ENCODE results near the gene NCOA4.

Gene NCOA4

GRCh38 chr10:46019569-46020343 lies 10.7 kb downstream of the NCOA4 start:
- H3K36me3 Mint-ChIP-seq (ENCODE audit: low read depth), result peaks cover 35% of the 10 kb centered on the region
- H3K4me3 Mint-ChIP-seq, result peak overlapping the region; percentile 69
- peaks cover 72% of the 10 kb centered on the region for H3K4me1 Mint-ChIP-seq (ENCODE audit: low read depth)

GRCh38 chr10:46019177-46019528 lies 11.3 kb downstream of the NCOA4 start:
- no peaks in the 10 kb centered on the region for H3K27me3 Mint-ChIP-seq
- peaks cover 70% of the 10 kb centered on the region for H3K4me1 Mint-ChIP-seq (ENCODE audit: low read depth)
- H3K27ac Mint-ChIP-seq, result peak overlapping the region; percentile 94
- intact Hi-C loops (cut with micrococcal nuclease), result no loop called here
- no peaks in the 10 kb centered on the region for H3K9me3 Mint-ChIP-seq
- peak overlapping the region; percentile 69 for H3K4me3 Mint-ChIP-seq
- H3K36me3 Mint-ChIP-seq (ENCODE audit: low read depth), result peaks cover 41% of the 10 kb centered on the region

More at GRCh38 chr10:46019569-46020343, 10.7 kb downstream of the NCOA4 start:
- peak overlapping the region; percentile 94 for H3K27ac Mint-ChIP-seq
- H3K27me3 Mint-ChIP-seq, result no peaks in the 10 kb centered on the region
- intact Hi-C loops (cut with micrococcal nuclease), result no loop called here
- no peaks in the 10 kb centered on the region for H3K9me3 Mint-ChIP-seq

- H3K36me3 Mint-ChIP-seq (ENCODE audit: low read depth), result peaks cover 45% of the 10 kb centered on the region
- intact Hi-C loops (cut with micrococcal nuclease), result no loop called here
- peak overlapping the region; percentile 94 for H3K27ac Mint-ChIP-seq
- H3K9me3 Mint-ChIP-seq, result no peaks in the 10 kb centered on the region
- no peaks in the 10 kb centered on the region for H3K27me3 Mint-ChIP-seq
- H3K4me3 Mint-ChIP-seq, result peak overlapping the region; percentile 69
- peaks cover 64% of the 10 kb centered on the region for H3K4me1 Mint-ChIP-seq (ENCODE audit: low read depth)
Observed at GRCh38 chr10:46018453-46019176, 11.8 kb downstream of the NCOA4 start.

- Mint-ChIP-seq H3K27ac (peak overlapping the region; percentile 94), H3K9me3 (no peaks in the 10 kb centered on the region), H3K27me3 (no peaks in the 10 kb centered on the region), H3K36me3 (ENCODE audit: low read depth) (peaks cover 53% of the 10 kb centered on the region), H3K4me1 (ENCODE audit: low read depth) (peaks cover 62% of the 10 kb centered on the region), H3K4me3 (peak overlapping the region; percentile 53)
- intact Hi-C loops (cut with micrococcal nuclease), result no loop called here
Observed at GRCh38 chr10:46017733-46018132, 12.7 kb downstream of the NCOA4 start.

GRCh38 chr10:46016811-46017210 lies 13.6 kb downstream of the NCOA4 start:
- Mint-ChIP-seq H3K4me3 (no peak overlapping the region), H3K36me3 (ENCODE audit: low read depth) (peaks cover 52% of the 10 kb centered on the region), H3K27ac (peak overlapping the region; percentile 94), H3K27me3 (no peaks in the 10 kb centered on the region), H3K4me1 (ENCODE audit: low read depth) (peaks cover 55% of the 10 kb centered on the region), H3K9me3 (no peaks in the 10 kb centered on the region)
- intact Hi-C loops (cut with micrococcal nuclease), result no loop called here

- H3K4me3 Mint-ChIP-seq, result no peak overlapping the region
- no peak overlapping the region for H3K27ac Mint-ChIP-seq
- peaks cover 58% of the 10 kb centered on the region for H3K36me3 Mint-ChIP-seq (ENCODE audit: low read depth)
- intact Hi-C loops (cut with micrococcal nuclease), result no loop called here
- H3K9me3 Mint-ChIP-seq, result no peaks in the 10 kb centered on the region
- H3K27me3 Mint-ChIP-seq, result no peaks in the 10 kb centered on the region
- H3K4me1 Mint-ChIP-seq (ENCODE audit: low read depth), result peaks cover 53% of the 10 kb centered on the region
Observed at GRCh38 chr10:46016190-46016589, 14.2 kb downstream of the NCOA4 start.

- Mint-ChIP-seq H3K36me3 (ENCODE audit: low read depth) (peaks cover 71% of the 10 kb centered on the region), H3K4me3 (no peak overlapping the region), H3K4me1 (ENCODE audit: low read depth) (peaks cover 51% of the 10 kb centered on the region), H3K27me3 (no peaks in the 10 kb centered on the region), H3K27ac (no peak overlapping the region), H3K9me3 (no peaks in the 10 kb centered on the region)
- intact Hi-C loops (cut with micrococcal nuclease), result loop anchor here (2.0 kb wide), 1 partner anchor 14 kb away; no protein-coding TSS in a partner anchor
Observed at GRCh38 chr10:46014683-46015405, 15.6 kb downstream of the NCOA4 start.

- H3K36me3 Mint-ChIP-seq (ENCODE audit: low read depth), result peaks cover 78% of the 10 kb centered on the region
Observed at GRCh38 chr10:46014206-46014605, 16.2 kb downstream of the NCOA4 start.

GRCh38 chr10:46012746-46013145 lies 17.7 kb downstream of the NCOA4 start:
- H3K27ac Mint-ChIP-seq, result no peak overlapping the region
- H3K27me3 Mint-ChIP-seq, result no peaks in the 10 kb centered on the region
- H3K36me3 Mint-ChIP-seq (ENCODE audit: low read depth), result peaks cover 92% of the 10 kb centered on the region
- H3K4me1 Mint-ChIP-seq (ENCODE audit: low read depth), result peaks cover 41% of the 10 kb centered on the region
- intact Hi-C loops (cut with micrococcal nuclease), result no loop called here
- no peak overlapping the region for H3K4me3 Mint-ChIP-seq
- H3K9me3 Mint-ChIP-seq, result no peaks in the 10 kb centered on the region

More at GRCh38 chr10:46014206-46014605, 16.2 kb downstream of the NCOA4 start:
- Mint-ChIP-seq H3K9me3 (no peaks in the 10 kb centered on the region), H3K27me3 (no peaks in the 10 kb centered on the region), H3K27ac (no peak overlapping the region), H3K4me1 (ENCODE audit: low read depth) (peaks cover 47% of the 10 kb centered on the region), H3K4me3 (no peak overlapping the region)
- intact Hi-C loops (cut with micrococcal nuclease), result loop anchor here (2.0 kb wide), 1 partner anchor 15 kb away; no protein-coding TSS in a partner anchor

- no peak overlapping the region for H3K4me3 Mint-ChIP-seq
- H3K27ac Mint-ChIP-seq, result no peak overlapping the region
- no peaks in the 10 kb centered on the region for H3K9me3 Mint-ChIP-seq
- H3K4me1 Mint-ChIP-seq (ENCODE audit: low read depth), result peaks cover 20% of the 10 kb centered on the region
- H3K27me3 Mint-ChIP-seq, result no peaks in the 10 kb centered on the region
- peaks cover 95% of the 10 kb centered on the region for H3K36me3 Mint-ChIP-seq (ENCODE audit: low read depth)
- intact Hi-C loops (cut with micrococcal nuclease), result no loop called here
Observed at GRCh38 chr10:46006219-46006618, 24.2 kb downstream of the NCOA4 start.

GRCh38 chr10:46005383-46005782 lies 25.0 kb downstream of the NCOA4 start:
- Mint-ChIP-seq H3K4me1 (ENCODE audit: low read depth) (peaks cover 13% of the 10 kb centered on the region), H3K27ac (no peak overlapping the region), H3K9me3 (no peaks in the 10 kb centered on the region), H3K4me3 (no peak overlapping the region), H3K27me3 (no peaks in the 10 kb centered on the region), H3K36me3 (ENCODE audit: low read depth) (peaks cover 95% of the 10 kb centered on the region)
- intact Hi-C loops (cut with micrococcal nuclease), result no loop called here

GRCh38 chr10:46004963-46005362 lies 25.5 kb downstream of the NCOA4 start:
- Mint-ChIP-seq H3K27ac (no peak overlapping the region), H3K27me3 (no peaks in the 10 kb centered on the region), H3K36me3 (ENCODE audit: low read depth) (peaks cover 95% of the 10 kb centered on the region), H3K4me3 (no peak overlapping the region), H3K4me1 (ENCODE audit: low read depth) (peaks cover 11% of the 10 kb centered on the region), H3K9me3 (no peaks in the 10 kb centered on the region)
- intact Hi-C loops (cut with micrococcal nuclease), result no loop called here

- intact Hi-C loops (cut with micrococcal nuclease), result no loop called here
- Mint-ChIP-seq H3K4me1 (ENCODE audit: low read depth) (peaks cover 6% of the 10 kb centered on the region), H3K36me3 (ENCODE audit: low read depth) (peaks cover 95% of the 10 kb centered on the region), H3K27ac (no peak overlapping the region), H3K9me3 (no peaks in the 10 kb centered on the region), H3K4me3 (no peak overlapping the region), H3K27me3 (no peaks in the 10 kb centered on the region)
Observed at GRCh38 chr10:46002916-46003693, 27.3 kb downstream of the NCOA4 start.

Data from dendritic cell treated with granulocyte-macrophage colony-stimulating factor and Interleukin-4, amounts not matched to agents 40 ng/mL and 50 ng/mL, for 4 days (primary cell).